MM.1S (cell line): ENCODE data around the gene LOC128125822.

Source experiments
- CTCF ChIP-seq: fragments of 300-600 bp; sonication (generic); IDR thresholded peaks from 2 replicates; pipeline ENCODE4 v1.5.1; 2016; ENCODE audit warnings: antibody characterized with exemption, low read length, mixed read lengths
- EZH2 ChIP-seq: fragments of 300-600 bp; sonication (generic); optimal IDR thresholded peaks from 2 replicates; pipeline ENCODE3; 2017; ENCODE audit warnings: low read depth, mild to moderate bottlenecking, antibody characterized with exemption, low read length, mixed read lengths

DNA sequence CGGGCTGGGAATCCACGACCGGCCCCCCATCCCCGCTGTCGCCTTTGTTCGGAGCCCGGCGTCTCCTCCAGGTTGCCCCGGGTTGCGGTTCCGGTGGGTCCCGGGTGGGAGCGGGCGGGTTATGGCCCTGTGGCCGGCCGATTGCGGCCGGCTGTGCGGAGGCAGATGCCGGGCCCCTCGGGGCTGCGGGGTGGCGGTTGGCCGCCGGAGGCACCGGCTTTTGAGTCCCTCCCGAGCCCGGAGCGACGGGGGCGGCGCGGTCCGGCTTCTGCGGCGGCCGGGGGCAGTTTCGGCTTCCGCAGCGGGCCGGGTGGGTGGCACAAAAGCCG is 431 bp downstream of the LOC128125822 start:
- no peak for TF ChIP-seq EZH2
- no peak for TF ChIP-seq CTCF
